Stimulated activated naive CD8-positive, alpha-beta T cell treated with anti-CD3 and anti-CD28 coated beads, Interleukin-15, Interleukin-2, amounts not matched to agents 100 ng/mL and 50 ng/mL, for 24 hours (primary cell): ENCODE results near the gene DNAJB6.
A peak's percentile ranks its signal among the peaks of the same experiment; 100 is the strongest.

Experiments used
- H3K27ac Mint-ChIP-seq: one replicate; pipeline ENCODE4 v1.8.0; 2021; ENCODE audit warnings: mild to moderate bottlenecking, mixed read lengths
- H3K27me3 Mint-ChIP-seq: one replicate; pipeline ENCODE4 v1.8.0; 2021; ENCODE audit warnings: mixed read lengths
- H3K36me3 Mint-ChIP-seq: one replicate; pipeline ENCODE4 v1.8.0; 2021; ENCODE audit warnings: low read depth, mixed read lengths
- H3K4me1 Mint-ChIP-seq: one replicate; pipeline ENCODE4 v1.8.0; 2021; ENCODE audit warnings: low read depth, mixed read lengths
- H3K4me3 Mint-ChIP-seq: one replicate; pipeline ENCODE4 v1.8.0; 2021; ENCODE audit warnings: mild to moderate bottlenecking, mixed read lengths
- H3K9me3 Mint-ChIP-seq: one replicate; pipeline ENCODE4 v1.8.0; 2021; ENCODE audit warnings: mixed read lengths

Gene DNAJB6

DNA sequence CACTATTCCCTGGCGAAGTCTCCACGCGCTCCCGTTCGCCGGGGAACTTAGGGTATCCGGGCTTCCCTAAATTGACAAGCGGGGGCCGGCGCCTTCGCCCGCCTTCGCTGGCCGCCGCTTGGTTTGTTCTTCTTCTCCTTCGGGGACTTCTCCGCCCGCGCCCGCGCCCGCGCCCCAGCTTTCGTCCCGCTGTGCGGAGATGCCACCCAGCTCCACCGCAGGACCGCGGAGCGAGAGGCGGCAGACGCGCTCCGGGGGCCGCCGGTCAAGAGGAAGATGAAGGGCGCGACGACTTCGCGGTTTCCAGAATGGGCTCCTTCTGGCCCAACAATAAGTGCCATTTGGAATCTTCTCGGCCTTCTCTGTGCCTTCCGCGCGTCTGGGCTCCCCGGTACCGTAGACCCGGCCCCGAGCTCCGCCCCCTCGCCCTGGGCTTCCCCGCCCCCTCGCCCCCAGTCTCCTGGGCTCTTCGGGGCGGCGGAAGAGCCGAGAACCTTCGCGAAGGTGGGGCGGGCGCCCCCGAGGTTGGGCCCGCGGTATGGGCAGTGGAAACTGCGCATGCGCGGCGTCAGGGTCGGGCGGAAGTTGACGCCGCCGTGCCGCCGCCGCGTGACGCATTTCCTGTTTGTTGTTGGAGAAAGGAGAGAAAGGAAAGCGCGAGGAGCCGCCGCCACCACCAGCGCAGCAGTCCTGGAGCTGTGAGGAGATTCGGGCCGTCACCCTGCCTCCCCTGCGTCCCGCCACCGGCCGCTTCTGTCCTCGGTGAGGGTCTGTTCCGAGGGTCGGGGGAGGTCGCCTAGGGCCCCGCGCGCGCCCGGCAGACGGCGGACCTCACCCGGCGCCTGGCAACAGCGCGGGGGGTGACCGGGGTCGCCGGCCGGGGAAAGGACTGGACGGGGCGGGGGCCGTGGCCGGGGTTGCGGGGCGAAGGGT is at the start of gene DNAJB6:
Gene DNAJB6 (plus strand): TSS at position 622 of the 933 bp plus-strand sequence. CDS start 21,569 bp downstream, outside the sequence.
- Mint-ChIP-seq H3K4me1 (peaks cover 51% of the 10 kb centered on the region), H3K27me3 (no peaks in the 10 kb centered on the region), H3K27ac (peak within 1 kb of the TSS; percentile 96), H3K9me3 (no peaks in the 10 kb centered on the region), H3K36me3 (peaks cover 23% of the 10 kb centered on the region), H3K4me3 (peak within 1 kb of the TSS; percentile 89)

DNA sequence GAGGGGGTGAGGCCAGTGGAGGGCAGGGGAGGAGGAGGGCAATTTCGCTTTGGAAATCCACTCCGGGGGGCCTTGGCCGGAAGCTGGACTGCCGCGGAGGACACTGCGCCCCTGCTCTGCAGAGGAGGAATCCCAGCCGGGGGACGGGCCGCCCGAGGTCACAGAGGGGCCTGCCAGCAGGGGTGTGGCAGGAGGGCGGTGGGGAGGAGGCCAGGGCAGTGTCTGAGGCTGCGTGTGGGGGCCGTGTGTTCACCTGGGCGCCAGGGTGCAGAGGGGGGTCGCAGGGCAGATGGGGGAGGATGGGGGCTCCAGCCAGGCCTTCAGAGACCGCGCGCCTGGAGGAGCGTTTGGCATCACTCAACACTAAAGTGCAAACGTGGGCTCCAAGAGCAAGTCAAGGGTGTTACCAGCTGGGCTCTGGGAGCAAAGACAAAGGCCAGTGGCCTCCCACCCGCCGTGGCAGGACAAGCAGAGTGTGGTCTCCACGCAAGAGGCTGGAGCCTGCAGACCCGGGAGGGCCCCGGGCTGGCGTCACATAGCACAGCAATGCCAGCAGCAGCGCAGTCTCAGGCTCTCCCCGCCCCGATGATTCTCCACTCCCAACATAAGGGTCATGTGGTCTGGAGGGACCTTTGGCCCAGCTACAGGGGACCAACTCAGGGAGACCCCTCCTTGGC is 45.3 kb upstream of the DNAJB6 start:
- H3K27ac Mint-ChIP-seq, result no peak overlapping the region
- no peak overlapping the region for H3K4me3 Mint-ChIP-seq
- no peaks in the 10 kb centered on the region for H3K27me3 Mint-ChIP-seq
- H3K36me3 Mint-ChIP-seq, result no peaks in the 10 kb centered on the region
- H3K4me1 Mint-ChIP-seq, result no peaks in the 10 kb centered on the region
- H3K9me3 Mint-ChIP-seq, result no peaks in the 10 kb centered on the region

DNA sequence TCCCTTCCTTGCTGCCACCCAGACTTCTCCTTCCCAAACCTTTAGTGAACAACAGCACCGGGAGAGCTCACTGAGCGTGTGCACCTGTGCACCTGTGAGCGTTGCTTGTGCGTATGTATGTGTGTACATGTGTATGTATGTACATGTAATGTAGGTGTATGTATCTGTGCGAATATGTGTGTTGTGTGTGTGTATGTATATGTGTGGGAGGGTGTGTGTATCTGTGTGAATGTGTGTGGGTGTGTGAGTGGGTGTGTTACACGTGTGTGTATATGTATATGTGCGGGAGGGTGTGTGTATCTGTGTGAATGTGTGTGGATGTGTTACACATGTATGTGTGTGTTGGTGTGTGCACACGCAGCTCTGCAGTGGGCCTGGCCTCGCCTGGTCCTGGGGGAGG is 44.5 kb upstream of the DNAJB6 start:
- H3K36me3 Mint-ChIP-seq, result no peaks in the 10 kb centered on the region
- no peak overlapping the region for H3K4me3 Mint-ChIP-seq
- no peaks in the 10 kb centered on the region for H3K27me3 Mint-ChIP-seq
- peaks cover 5% of the 10 kb centered on the region for H3K4me1 Mint-ChIP-seq
- H3K9me3 Mint-ChIP-seq, result no peaks in the 10 kb centered on the region
- H3K27ac Mint-ChIP-seq, result peak overlapping the region; percentile 4

DNA sequence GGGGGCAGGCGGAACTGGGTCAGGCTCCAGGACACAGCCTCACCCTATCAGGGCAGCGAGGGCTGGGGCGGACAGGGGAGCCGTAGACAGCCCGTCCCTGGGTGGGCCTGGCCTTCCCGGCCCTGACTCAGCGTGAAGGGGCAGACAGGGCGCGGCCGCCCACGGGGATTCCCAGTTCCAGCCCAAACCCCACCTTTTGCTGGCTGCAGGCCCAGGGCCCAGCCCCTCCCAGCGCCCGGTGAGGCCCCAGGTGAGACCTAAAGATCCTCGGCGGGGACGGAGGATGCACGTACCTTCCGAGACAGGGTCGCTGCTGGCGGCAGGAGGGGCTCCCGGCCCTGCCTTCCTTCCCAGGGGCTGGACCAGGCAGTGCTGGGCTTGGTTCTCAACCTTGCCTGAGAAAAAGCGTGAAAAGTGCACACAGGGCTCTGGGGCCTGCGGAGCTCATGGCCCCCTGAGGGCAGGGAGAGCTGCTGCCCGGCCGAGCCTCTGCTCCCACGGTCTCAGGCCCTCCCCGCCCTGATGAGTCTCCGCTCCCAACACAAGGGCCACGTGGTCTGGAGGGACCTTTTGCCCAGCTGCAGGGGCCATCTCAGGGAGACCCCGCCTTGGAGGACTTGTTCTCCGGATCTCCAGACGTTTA is 43.9 kb upstream of the DNAJB6 start:
- no peak overlapping the region for H3K27ac Mint-ChIP-seq

DNA sequence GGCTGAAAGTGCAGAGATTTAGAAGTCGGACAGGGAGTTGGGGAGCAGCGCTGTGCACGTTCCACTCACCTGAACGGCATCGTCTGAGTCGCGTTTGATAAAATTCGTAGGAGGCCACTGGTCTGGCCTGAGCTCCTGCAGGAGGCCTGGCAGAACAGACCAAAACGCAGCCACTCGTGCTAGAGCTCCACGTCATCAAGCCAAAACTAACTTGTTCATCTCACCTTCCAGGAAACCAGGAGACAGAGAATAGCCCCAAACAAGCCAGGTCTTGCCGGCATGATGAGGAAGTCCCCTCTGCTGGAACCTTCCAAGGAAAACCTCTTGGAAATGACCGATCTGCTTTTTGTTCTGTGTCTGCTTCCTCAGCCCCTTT is 43.4 kb upstream of the DNAJB6 start:
- no peak overlapping the region for H3K27ac Mint-ChIP-seq
- H3K4me3 Mint-ChIP-seq, result no peak overlapping the region
- H3K9me3 Mint-ChIP-seq, result no peaks in the 10 kb centered on the region
- H3K27me3 Mint-ChIP-seq, result no peaks in the 10 kb centered on the region
- peaks cover 9% of the 10 kb centered on the region for H3K4me1 Mint-ChIP-seq
- no peaks in the 10 kb centered on the region for H3K36me3 Mint-ChIP-seq

More for the DNA sequence above, 43.9 kb upstream of the DNAJB6 start:
- Mint-ChIP-seq H3K4me1 (peaks cover 9% of the 10 kb centered on the region), H3K27me3 (no peaks in the 10 kb centered on the region), H3K36me3 (no peaks in the 10 kb centered on the region), H3K4me3 (no peak overlapping the region), H3K9me3 (no peaks in the 10 kb centered on the region)

DNA sequence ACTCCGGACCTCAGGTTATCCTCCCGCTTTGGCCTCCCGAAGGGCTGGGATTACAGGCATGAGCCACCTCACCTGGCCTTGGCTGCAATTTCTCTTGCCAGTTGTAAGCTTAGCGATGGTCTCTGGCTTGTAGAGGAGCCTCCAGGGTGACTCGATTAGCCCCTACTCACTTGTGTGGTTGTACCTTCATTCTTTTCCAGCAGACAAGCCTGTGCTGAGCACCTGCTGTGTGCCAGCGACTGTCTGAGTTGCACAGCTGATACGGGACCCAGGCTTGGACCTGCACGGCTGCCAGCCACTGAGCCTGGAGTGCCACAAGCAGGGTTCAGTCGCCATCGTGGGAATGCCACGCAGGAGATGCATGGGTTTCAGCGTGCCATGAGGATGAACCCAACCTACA is 42.0 kb upstream of the DNAJB6 start:
- Mint-ChIP-seq H3K36me3 (no peaks in the 10 kb centered on the region), H3K27ac (no peak overlapping the region), H3K27me3 (no peaks in the 10 kb centered on the region), H3K9me3 (no peaks in the 10 kb centered on the region), H3K4me3 (no peak overlapping the region), H3K4me1 (peaks cover 18% of the 10 kb centered on the region)

DNA sequence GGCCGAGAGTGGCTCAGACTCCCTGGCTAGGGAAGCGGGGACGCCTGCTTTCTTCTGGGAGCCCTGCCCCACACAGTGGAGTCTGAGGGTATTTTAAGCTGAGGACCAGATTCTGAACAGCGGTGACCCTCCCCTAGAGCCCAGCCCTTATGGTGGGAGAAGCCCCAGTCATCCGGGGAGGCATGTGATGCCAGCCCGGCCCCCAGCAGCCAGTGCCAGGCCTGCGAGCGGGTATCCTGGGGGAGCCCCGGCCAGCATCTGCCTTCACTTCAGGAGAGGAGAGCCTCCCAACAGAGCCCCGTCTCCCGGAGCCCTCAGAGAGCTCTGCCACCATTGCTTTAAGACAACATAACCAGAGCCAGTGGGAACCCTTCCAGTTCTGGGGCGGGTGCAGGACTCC is 41.5 kb upstream of the DNAJB6 start:
- Mint-ChIP-seq H3K27me3 (no peaks in the 10 kb centered on the region), H3K36me3 (no peaks in the 10 kb centered on the region), H3K4me1 (peaks cover 18% of the 10 kb centered on the region), H3K27ac (no peak overlapping the region), H3K4me3 (no peak overlapping the region), H3K9me3 (no peaks in the 10 kb centered on the region)

DNA sequence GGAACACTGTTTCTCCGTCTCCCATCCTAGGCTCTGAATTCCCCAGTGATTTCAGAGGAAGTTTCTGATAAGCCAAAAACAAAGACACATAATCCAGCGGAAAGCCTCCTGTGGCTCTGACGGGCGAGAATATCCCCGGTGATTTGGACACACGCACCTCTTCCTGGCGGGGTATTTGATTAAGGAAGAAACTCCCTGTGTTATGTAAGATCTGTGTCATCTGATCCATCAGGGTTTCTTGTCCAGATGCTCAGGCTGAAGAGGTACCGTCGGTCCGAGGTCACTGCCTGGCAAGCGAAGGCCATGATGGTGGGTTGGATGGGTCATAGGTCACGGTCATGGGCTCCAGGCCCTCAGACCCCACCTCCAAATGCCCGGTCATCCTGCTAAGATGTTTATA is 39.6 kb upstream of the DNAJB6 start:
- Mint-ChIP-seq H3K36me3 (no peaks in the 10 kb centered on the region), H3K4me3 (no peak overlapping the region), H3K27me3 (no peaks in the 10 kb centered on the region), H3K27ac (no peak overlapping the region), H3K4me1 (peaks cover 35% of the 10 kb centered on the region), H3K9me3 (no peaks in the 10 kb centered on the region)

DNA sequence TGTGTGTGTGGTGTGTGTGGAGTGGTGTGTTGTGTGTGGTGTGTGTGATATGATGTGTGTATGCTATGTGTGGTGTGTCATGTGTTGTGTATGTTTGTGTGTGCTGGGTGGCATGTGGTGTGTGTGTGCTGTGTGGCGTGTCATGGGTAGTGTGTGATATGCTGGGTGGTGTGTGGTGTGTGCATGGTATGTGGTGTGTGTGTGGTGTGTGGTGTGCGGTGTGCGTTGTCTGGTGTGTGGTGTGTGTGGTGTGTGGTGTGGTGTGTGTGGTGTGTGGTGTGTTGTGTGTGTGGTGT is 37.5 kb upstream of the DNAJB6 start:
- Mint-ChIP-seq H3K4me3 (peak overlapping the region; percentile 3), H3K27ac (peak overlapping the region; percentile 88), H3K27me3 (no peaks in the 10 kb centered on the region), H3K9me3 (no peaks in the 10 kb centered on the region), H3K4me1 (peaks cover 51% of the 10 kb centered on the region), H3K36me3 (no peaks in the 10 kb centered on the region)

DNA sequence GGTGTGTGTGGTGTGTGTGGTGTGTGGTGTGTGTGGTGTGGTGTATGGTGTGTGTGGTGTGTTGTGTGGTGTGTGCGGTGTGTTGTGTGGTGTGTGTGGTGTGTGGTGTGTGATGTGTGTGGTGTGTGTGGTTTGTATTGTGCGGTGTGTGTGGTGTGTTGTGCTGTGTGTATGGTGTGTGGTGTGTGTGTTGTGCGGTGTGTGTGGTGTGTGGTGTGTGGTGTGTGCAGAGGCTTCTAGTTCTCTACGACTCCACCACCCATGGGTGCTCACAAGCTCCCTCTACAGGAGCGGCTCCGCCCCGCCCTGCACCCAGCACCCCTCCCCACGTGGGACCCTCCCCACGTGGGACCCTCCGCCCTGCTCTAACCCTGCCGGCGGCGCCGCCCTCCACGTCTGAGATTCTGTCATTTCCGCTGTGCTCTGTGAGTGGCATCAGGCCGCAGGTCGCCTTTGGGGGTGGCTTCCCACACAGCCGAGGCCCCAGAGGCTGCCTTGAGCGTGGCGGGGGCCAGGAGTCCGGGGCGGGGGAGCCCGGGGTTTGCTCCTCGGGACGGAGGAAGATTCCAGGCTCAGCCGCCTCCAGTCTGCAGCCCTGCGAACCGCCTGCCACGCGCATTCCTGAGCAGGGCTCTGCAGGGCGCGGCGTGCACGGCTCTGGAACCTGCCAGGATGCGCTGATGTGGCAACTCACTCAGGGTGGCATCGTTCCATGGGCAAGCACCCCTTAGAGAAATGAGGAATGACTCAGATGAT is 37.0 kb upstream of the DNAJB6 start:
- H3K4me1 Mint-ChIP-seq, result peaks cover 51% of the 10 kb centered on the region
- H3K27ac Mint-ChIP-seq, result peak overlapping the region; percentile 88
- H3K4me3 Mint-ChIP-seq, result no peak overlapping the region

DNA sequence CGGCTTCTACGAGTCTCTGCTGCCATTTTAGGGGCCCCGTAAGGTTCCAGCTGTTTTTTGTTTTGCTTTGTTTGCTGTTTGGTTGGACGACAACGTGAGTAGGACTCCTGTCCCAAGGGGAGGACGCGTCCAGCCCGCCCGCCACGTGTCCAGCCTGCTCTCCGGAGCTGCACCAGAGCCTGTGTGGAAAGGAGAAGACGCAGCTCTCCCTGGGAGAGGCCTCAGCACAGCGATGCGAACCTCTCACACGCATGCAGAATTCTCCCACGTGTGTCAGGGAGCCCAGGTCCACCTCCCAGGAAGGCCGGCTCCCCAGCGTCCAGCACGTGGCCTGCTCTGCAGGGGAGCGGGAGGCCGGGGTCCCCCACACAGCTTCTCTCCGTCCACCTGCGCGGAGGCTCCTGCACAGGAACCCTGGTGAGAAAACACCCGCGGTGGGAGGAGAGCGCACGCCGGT is 36.4 kb upstream of the DNAJB6 start:
- Mint-ChIP-seq H3K27me3 (no peaks in the 10 kb centered on the region), H3K36me3 (no peaks in the 10 kb centered on the region), H3K9me3 (no peaks in the 10 kb centered on the region), H3K4me3 (no peak overlapping the region), H3K4me1 (peaks cover 51% of the 10 kb centered on the region), H3K27ac (peak overlapping the region; percentile 58)

More for the DNA sequence above, 37.0 kb upstream of the DNAJB6 start:
- Mint-ChIP-seq H3K36me3 (no peaks in the 10 kb centered on the region), H3K9me3 (no peaks in the 10 kb centered on the region), H3K27me3 (no peaks in the 10 kb centered on the region)

DNA sequence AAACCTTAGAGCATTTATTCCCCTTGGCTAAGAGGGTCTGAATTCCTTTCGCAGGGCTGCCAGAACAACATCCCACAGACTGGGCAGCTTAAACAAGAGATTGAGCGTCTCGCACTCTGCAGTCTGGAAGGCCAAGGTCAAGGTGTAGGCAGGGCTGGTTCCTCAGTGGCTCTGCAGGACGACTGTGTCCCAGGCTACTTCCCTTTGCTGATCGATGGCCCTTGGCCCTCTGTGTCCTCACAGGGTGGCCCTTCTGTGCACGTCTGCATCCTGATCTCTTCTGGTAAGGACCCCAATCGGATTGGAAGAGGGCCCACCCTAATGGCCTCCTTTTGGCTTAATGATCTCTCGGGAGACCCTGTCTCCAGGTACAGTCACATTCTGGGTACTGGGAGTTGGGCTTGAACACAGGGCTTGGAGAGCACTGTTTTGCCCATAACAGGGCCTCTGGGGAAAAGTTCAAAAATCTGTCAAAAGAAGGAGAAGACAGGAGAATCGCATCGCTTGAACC is 35.1 kb upstream of the DNAJB6 start:
- H3K36me3 Mint-ChIP-seq, result no peaks in the 10 kb centered on the region
- H3K27me3 Mint-ChIP-seq, result no peaks in the 10 kb centered on the region
- peak overlapping the region; percentile 75 for H3K4me3 Mint-ChIP-seq
- H3K4me1 Mint-ChIP-seq, result peaks cover 57% of the 10 kb centered on the region
- H3K9me3 Mint-ChIP-seq, result no peaks in the 10 kb centered on the region
- H3K27ac Mint-ChIP-seq, result peak overlapping the region; percentile 99

DNA sequence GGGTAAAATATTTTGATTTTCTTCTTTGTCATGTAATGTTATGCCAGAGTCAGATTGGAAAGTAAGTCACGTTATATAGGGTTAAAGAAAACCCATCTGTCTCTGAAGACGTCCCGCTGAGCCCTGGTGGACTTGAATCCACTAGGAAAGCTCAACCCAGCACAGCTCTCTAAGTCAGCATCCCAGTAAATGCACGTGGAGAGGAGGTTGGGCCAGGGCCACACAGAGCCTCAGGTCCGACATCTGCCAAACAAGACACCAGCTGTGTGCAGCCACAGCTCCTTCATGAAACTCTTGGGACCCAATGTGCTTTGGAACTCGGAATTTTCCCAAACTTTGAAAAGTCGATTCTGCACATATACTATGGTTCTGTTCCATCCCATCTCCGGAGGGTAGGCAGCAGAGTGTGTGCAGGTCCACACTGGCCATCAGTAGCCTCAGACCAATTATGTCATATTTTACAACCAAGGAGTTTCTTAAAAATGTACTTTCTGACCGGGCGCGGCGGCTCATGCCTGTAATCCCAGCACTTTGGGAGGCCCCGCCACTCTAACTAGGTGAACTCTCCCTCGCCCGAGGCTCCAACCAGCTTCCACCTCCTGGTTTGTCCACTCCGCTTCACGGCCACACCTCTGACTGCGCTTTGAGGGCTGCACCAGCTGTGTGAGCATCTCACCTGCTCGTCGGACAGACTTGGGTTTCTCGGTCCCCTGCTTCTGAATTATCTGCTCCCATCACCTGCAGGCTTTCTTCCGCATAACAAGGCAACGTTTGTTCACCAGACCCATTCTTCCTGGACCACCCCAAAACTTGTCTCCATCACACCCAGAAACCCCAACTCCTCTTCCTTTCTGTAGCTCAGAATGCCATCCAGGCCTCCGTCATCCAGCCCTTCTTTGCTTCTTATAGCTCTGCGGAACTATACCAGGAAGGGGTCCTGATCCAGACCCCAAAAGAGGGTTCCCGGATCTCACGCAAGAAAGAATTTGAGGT is 29.7 kb upstream of the DNAJB6 start:
- Mint-ChIP-seq H3K36me3 (no peaks in the 10 kb centered on the region), H3K27ac (no peak overlapping the region), H3K9me3 (no peaks in the 10 kb centered on the region), H3K27me3 (no peaks in the 10 kb centered on the region), H3K4me3 (no peak overlapping the region), H3K4me1 (peaks cover 40% of the 10 kb centered on the region)
